Measurements from ENCODE around the gene POU6F1.

The POU6F1 gene

DNA sequence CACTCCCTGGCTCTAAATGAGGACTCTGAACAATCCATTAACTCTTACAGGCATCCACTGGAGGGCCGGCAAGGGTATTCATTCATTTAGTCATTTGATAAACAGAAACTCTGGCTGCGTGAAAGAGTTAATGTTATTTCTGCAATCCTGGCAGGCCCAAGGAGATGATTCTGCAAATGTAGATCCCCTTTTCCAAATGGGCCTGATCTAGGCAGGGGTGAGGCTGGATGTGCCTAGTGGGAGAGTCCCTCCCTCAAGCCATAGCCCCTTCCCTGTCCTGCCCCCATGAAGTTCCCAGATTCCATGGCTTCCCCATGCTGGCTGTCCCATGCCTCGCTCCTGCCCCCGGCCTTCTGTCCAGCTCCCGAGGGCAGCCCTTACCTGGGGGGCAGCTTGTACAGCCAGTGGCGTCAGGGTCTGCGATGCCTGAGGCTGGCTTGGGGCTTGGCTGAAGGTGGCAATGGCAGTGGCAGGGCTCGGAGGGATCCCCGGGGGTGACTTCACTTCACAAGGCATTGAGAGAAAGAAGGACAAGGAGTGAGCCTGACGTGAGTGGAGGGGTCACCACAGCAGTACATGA is 18.4 kb downstream of the POU6F1 start:
- Histone ChIP-seq H3F3A (ENCODE audit: low read depth) (no peaks in the 10 kb centered on the region), H2AFZ (ENCODE audit: low read length) (no peak overlapping the region), H3K79me2 (ENCODE audit: insufficient read depth, low read length) (no peaks in the 10 kb centered on the region), H3K4me1 (ENCODE audit: insufficient read depth, low read length, poor library complexity, severe bottlenecking) (no peaks in the 10 kb centered on the region), H3K9me3 (ENCODE audit: insufficient read depth, low read depth, low read length) (no peaks in the 10 kb centered on the region), H3K9me2 (replicated peaks; ENCODE audit: low read depth, low read length) (no peaks in the 10 kb centered on the region), H3K9ac (ENCODE audit: low read depth, low read length, poor library complexity, severe bottlenecking) (no peak overlapping the region), H3K27me3 (ENCODE audit: insufficient read depth, low read length, poor library complexity, severe bottlenecking) (no peaks in the 10 kb centered on the region), H3K4me2 (ENCODE audit: low read depth, low read length, poor library complexity, severe bottlenecking) (no peak overlapping the region), H4K20me1 (ENCODE audit: insufficient read depth, low read length, poor library complexity, severe bottlenecking) (no peaks in the 10 kb centered on the region), H3K4me3 (ENCODE audit: low read length, poor library complexity, severe bottlenecking) (no peak overlapping the region), H3K36me3 (ENCODE audit: insufficient read depth, low read length) (no peaks in the 10 kb centered on the region)
- TF ChIP-seq EZH2phosphoT487 (IDR thresholded peaks at IDR 0.05; ENCODE audit: borderline replicate concordance) (no peak), CTCF (conservative IDR thresholded peaks at IDR 0.05; ENCODE audit: low read length) (no peak)

GRCh38 chr12:51198568-51199365 is 19.1 kb downstream of the POU6F1 start:
- H3K9ac ChIP-seq (ENCODE audit: low read depth, low read length, poor library complexity, severe bottlenecking): no peak overlapping the region
- no peaks in the 10 kb centered on the region for H3F3A ChIP-seq (ENCODE audit: low read depth)
- no peaks in the 10 kb centered on the region for H3K4me1 ChIP-seq (ENCODE audit: insufficient read depth, low read length, poor library complexity, severe bottlenecking)
- no peak overlapping the region for H3K4me3 ChIP-seq (ENCODE audit: low read length, poor library complexity, severe bottlenecking)
- no peak overlapping the region for H3K4me2 ChIP-seq (ENCODE audit: low read depth, low read length, poor library complexity, severe bottlenecking)
- no peaks in the 10 kb centered on the region for H3K9me2 ChIP-seq (replicated peaks; ENCODE audit: low read depth, low read length)
- H2AFZ ChIP-seq (ENCODE audit: low read length): no peak overlapping the region
- no peaks in the 10 kb centered on the region for H3K27me3 ChIP-seq (ENCODE audit: insufficient read depth, low read length, poor library complexity, severe bottlenecking)
- H3K9me3 ChIP-seq (ENCODE audit: insufficient read depth, low read depth, low read length): no peaks in the 10 kb centered on the region
- H4K20me1 ChIP-seq (ENCODE audit: insufficient read depth, low read length, poor library complexity, severe bottlenecking): no peaks in the 10 kb centered on the region
- no peaks in the 10 kb centered on the region for H3K79me2 ChIP-seq (ENCODE audit: insufficient read depth, low read length)
- H3K36me3 ChIP-seq (ENCODE audit: insufficient read depth, low read length): no peaks in the 10 kb centered on the region
- no peak for TF ChIP-seq CTCF (conservative IDR thresholded peaks at IDR 0.05; ENCODE audit: low read length)
- TF ChIP-seq EZH2phosphoT487 (IDR thresholded peaks at IDR 0.05; ENCODE audit: borderline replicate concordance): no peak

DNA sequence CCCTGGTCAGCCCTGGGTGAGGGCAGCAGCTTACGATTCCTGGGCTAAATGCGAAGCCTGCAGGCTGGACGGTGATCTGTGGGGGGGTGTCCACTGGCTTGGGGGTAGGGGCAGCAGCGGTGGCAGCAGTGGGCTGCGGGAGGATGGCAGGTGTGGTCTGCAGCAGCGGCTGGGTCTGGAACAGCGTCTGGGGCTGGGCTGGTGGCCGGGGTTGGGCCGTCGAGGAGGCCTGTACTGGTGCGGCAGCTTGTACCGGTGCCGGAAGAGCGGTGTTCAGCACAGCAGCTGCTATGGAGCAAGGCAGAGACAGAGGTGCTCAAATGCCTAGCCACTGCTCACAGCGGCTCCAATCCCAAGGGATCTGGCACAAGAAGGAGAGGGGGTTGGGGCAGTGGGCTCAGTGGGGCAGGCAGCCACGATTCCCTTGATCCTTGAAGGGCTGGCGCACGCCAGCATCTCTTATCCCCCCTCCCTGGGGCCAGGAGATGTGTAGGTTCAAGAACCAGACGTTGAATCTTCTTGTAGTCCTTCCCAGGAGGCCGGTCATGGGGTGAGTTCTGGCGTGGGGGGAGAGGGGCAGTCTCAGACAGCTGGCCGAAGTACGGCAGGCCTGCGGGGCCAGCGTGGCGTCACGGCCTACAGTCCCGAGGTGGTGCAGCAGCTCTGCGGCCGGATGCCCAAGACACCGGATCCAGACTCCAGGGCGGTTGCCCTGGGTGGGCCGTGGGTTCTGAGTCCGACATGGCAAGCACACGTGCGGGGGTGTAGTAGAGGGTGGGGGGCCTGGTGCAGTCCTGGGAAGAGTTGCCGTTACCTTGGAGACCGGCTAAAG is 19.9 kb downstream of the POU6F1 start:
- Histone ChIP-seq H3K9me2 (replicated peaks; ENCODE audit: low read depth, low read length) (no peaks in the 10 kb centered on the region), H3K27me3 (ENCODE audit: insufficient read depth, low read length, poor library complexity, severe bottlenecking) (no peaks in the 10 kb centered on the region), H3K4me1 (ENCODE audit: insufficient read depth, low read length, poor library complexity, severe bottlenecking) (no peaks in the 10 kb centered on the region), H3K4me3 (ENCODE audit: low read length, poor library complexity, severe bottlenecking) (no peak overlapping the region), H3K36me3 (ENCODE audit: insufficient read depth, low read length) (no peaks in the 10 kb centered on the region), H4K20me1 (ENCODE audit: insufficient read depth, low read length, poor library complexity, severe bottlenecking) (no peaks in the 10 kb centered on the region), H2AFZ (ENCODE audit: low read length) (no peak overlapping the region), H3K9me3 (ENCODE audit: insufficient read depth, low read depth, low read length) (no peaks in the 10 kb centered on the region), H3F3A (ENCODE audit: low read depth) (no peaks in the 10 kb centered on the region), H3K4me2 (ENCODE audit: low read depth, low read length, poor library complexity, severe bottlenecking) (no peak overlapping the region), H3K79me2 (ENCODE audit: insufficient read depth, low read length) (no peaks in the 10 kb centered on the region), H3K9ac (ENCODE audit: low read depth, low read length, poor library complexity, severe bottlenecking) (no peak overlapping the region)
- TF ChIP-seq EZH2phosphoT487 (IDR thresholded peaks at IDR 0.05; ENCODE audit: borderline replicate concordance) (no peak), CTCF (conservative IDR thresholded peaks at IDR 0.05; ENCODE audit: low read length) (no peak)

Data from Loucy (cell line).